ENCODE data around the gene KDM4F.
"Not testable (repeated sequence)": the region's sequence is repeated elsewhere in the genome, so short reads cannot be mapped to it uniquely, and the experiment has no call there.

KDM4F gene

GRCh38 chr11:95028357-95028756, 20.9 kb upstream of the KDM4F start:
- DNase-seq (ENCODE audit: low read depth) = no peak
- TF ChIP-seq CTCF (conservative IDR thresholded peaks at IDR 0.05; ENCODE audit: control insufficient read depth, insufficient read depth, low read depth, low read length) = no peak
- H3K4me3 ChIP-seq (ENCODE audit: control insufficient read depth, low read depth, low read length) = no peak overlapping the region

GRCh38 chr11:95033051-95033450, 16.2 kb upstream of the KDM4F start:
- no peak for TF ChIP-seq CTCF (conservative IDR thresholded peaks at IDR 0.05; ENCODE audit: control insufficient read depth, insufficient read depth, low read depth, low read length)
- no peak for DNase-seq (ENCODE audit: low read depth)
- no peak overlapping the region for H3K4me3 ChIP-seq (ENCODE audit: control insufficient read depth, low read depth, low read length)

- no peak for TF ChIP-seq CTCF (conservative IDR thresholded peaks at IDR 0.05; ENCODE audit: control insufficient read depth, insufficient read depth, low read depth, low read length)
- no peak for DNase-seq (ENCODE audit: low read depth)
- H3K4me3 ChIP-seq (ENCODE audit: control insufficient read depth, low read depth, low read length) = no peak overlapping the region
These were observed 13.9 kb upstream of the KDM4F start for GRCh38 chr11:95035316-95035715.

- H3K4me3 ChIP-seq (ENCODE audit: control insufficient read depth, low read depth, low read length) = peak overlapping the region; percentile 23
- not testable (repeated sequence) for DNase-seq (ENCODE audit: low read depth)
These were observed 11.7 kb upstream of the KDM4F start for GRCh38 chr11:95037356-95038035.

- H3K4me3 ChIP-seq (ENCODE audit: control insufficient read depth, low read depth, low read length) = no peak overlapping the region
- DNase-seq (ENCODE audit: low read depth) = no peak
- TF ChIP-seq CTCF (conservative IDR thresholded peaks at IDR 0.05; ENCODE audit: control insufficient read depth, insufficient read depth, low read depth, low read length) = no peak
These were observed 7.0 kb upstream of the KDM4F start for GRCh38 chr11:95042239-95042638.

GRCh38 chr11:95042906-95043305, 6.3 kb upstream of the KDM4F start:
- no peak overlapping the region for H3K4me3 ChIP-seq (ENCODE audit: control insufficient read depth, low read depth, low read length)
- DNase-seq (ENCODE audit: low read depth) = no peak
- no peak for TF ChIP-seq CTCF (conservative IDR thresholded peaks at IDR 0.05; ENCODE audit: control insufficient read depth, insufficient read depth, low read depth, low read length)

GRCh38 chr11:95044010-95044409, 5.2 kb upstream of the KDM4F start:
- no peak overlapping the region for H3K4me3 ChIP-seq (ENCODE audit: control insufficient read depth, low read depth, low read length)
- TF ChIP-seq CTCF (conservative IDR thresholded peaks at IDR 0.05; ENCODE audit: control insufficient read depth, insufficient read depth, low read depth, low read length) = no peak
- no peak for DNase-seq (ENCODE audit: low read depth)

All from fibroblast of mammary gland (primary cell).